Measurements from ENCODE around the gene GBP3.

GBP3 gene

GRCh38 chr1:88961647-88962275 is 60.9 kb downstream of the GBP3 start:
- H3K9me3 ChIP-seq (ENCODE audit: insufficient read depth, low read length), result no peaks in the 10 kb centered on the region
- no peaks in the 10 kb centered on the region for H4K20me1 ChIP-seq (ENCODE audit: low read depth, low read length)
- no peak overlapping the region for H3K4me2 ChIP-seq (ENCODE audit: low read depth, low read length, poor library complexity, severe bottlenecking)
- no peak overlapping the region for H3K27ac ChIP-seq (ENCODE audit: low read depth, low read length)
- H3K4me3 ChIP-seq (ENCODE audit: insufficient read depth, low read length, poor library complexity, severe bottlenecking), result no peak overlapping the region
- no peaks in the 10 kb centered on the region for H3K9me2 ChIP-seq (replicated peaks; ENCODE audit: insufficient read depth, low read length)
- no peaks in the 10 kb centered on the region for H3K79me2 ChIP-seq (ENCODE audit: insufficient read depth, low read length)
- no peaks in the 10 kb centered on the region for H3K27me3 ChIP-seq (ENCODE audit: low read length)
- peaks cover 19% of the 10 kb centered on the region; the same call in 1 of the 2 replicates for H3K36me3 ChIP-seq (ENCODE audit: low read length)
- no peak overlapping the region for H3K9ac ChIP-seq (ENCODE audit: low read length)
- H2AFZ ChIP-seq (ENCODE audit: low read depth, low read length, severe bottlenecking), result no peak overlapping the region
- no peak for TF ChIP-seq CTCF (IDR thresholded peaks at IDR 0.05; ENCODE audit: insufficient read depth, low read length, poor library complexity, severe bottlenecking)
- TF ChIP-seq EZH2phosphoT487 (conservative IDR thresholded peaks at IDR 0.05; ENCODE audit: low read length), result no peak
- H3F3A ChIP-seq (ENCODE audit: insufficient read depth), result no peaks in the 10 kb centered on the region

GRCh38 chr1:88961081-88961480 is 61.6 kb downstream of the GBP3 start:
- Histone ChIP-seq H4K20me1 (ENCODE audit: low read depth, low read length) (no peaks in the 10 kb centered on the region), H3K27me3 (ENCODE audit: low read length) (no peaks in the 10 kb centered on the region), H3K9me3 (ENCODE audit: insufficient read depth, low read length) (no peaks in the 10 kb centered on the region), H2AFZ (ENCODE audit: low read depth, low read length, severe bottlenecking) (no peak overlapping the region), H3K36me3 (ENCODE audit: low read length) (peaks cover 15% of the 10 kb centered on the region; the same call in 1 of the 2 replicates), H3K4me3 (ENCODE audit: insufficient read depth, low read length, poor library complexity, severe bottlenecking) (no peak overlapping the region), H3K79me2 (ENCODE audit: insufficient read depth, low read length) (no peaks in the 10 kb centered on the region), H3K9me2 (replicated peaks; ENCODE audit: insufficient read depth, low read length) (no peaks in the 10 kb centered on the region), H3F3A (ENCODE audit: insufficient read depth) (no peaks in the 10 kb centered on the region), H3K27ac (ENCODE audit: low read depth, low read length) (no peak overlapping the region), H3K9ac (ENCODE audit: low read length) (no peak overlapping the region), H3K4me2 (ENCODE audit: low read depth, low read length, poor library complexity, severe bottlenecking) (no peak overlapping the region)
- TF ChIP-seq CTCF (IDR thresholded peaks at IDR 0.05; ENCODE audit: insufficient read depth, low read length, poor library complexity, severe bottlenecking) (no peak), EZH2phosphoT487 (conservative IDR thresholded peaks at IDR 0.05; ENCODE audit: low read length) (no peak)

All from SU-DHL-6 (cell line).